ENCODE results near the gene TMOD1.

The TMOD1 gene

DNA sequence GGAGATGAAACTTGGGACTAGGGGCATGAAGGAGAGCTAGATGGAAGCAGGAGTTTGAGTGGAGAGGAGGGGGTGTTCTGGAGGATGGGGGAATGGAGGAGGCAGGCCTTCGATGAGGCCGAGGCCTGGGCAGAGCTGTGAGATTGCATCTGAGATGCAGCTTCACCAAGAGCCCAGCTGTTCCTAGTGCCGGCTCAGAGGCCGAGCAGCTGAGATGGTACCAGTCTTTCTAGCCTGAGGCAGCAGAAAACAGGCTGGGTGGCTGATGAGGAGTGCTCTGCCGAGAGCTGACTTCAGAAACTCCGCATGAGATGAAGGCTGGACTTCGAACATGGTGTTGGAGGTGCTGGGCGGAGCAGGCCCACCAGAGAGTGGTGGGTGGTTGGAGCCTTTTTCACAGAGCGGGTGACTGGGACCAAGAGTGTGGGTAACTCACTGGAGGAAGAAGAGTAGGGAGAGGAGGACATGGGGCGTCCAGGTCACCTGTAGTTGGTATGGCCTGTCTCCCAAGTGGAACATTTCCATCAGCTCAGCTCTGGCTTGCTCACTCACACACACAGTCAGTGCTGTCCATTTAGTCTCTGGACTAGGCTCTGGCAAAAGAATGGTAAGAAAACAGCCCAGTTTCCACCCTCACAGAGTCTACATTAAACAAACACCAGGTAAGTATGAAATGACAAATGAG, 54.7 kb downstream of the TMOD1 start:
- H3K4me3 ChIP-seq (ENCODE audit: insufficient read depth, low read depth, low read length): no peak overlapping the region
- 95 to 96% methylated on average over 10 of the region's 10 CpGs for WGBS, 2 experiments
- no peaks in the 10 kb centered on the region for H3K4me1 ChIP-seq (ENCODE audit: control insufficient read depth, insufficient read depth, low read length)

DNA sequence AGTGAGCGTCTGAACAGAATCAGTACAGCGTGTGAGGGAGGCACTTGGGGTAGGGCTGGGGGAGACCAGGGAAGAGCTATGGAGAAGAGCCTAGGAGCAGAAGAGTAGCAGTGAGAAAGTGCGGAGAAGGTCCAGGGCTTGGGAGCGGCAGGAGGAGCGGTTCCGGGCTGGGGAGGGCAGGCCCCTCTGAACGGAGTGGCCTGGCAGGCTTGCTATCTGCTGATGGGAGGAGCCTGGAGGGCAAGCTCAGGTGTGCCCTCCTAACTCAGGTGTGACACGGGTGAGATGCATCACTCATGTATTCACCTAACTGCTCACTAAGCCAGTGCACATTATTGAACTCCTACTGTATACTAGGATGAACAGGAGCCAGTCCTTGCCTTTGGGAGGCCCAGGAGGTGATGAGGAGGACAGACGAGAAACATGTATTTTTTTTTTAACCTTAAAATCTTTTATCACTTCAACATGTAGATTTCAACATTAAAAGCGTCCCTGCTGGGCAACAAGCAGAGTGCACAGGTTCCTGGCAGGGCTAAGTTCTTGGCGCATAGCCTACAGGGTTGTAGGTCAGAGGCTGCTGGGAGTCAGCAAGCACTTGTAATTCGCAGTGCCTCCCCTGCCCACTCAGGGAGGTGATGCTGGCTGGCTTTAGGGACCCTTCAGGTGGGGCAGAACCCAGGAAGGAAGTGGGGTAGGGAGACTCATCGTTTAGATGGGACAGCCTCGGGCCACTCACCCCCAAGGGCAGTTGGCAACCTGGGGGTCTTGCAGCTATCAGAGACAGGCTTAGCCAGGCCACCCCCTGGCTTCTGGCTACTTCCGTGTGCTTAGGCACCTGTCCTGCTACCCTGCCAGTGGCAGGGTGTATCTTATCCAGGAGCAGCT, 55.5 kb downstream of the TMOD1 start:
- Histone ChIP-seq H3K27me3 (ENCODE audit: control insufficient read depth, insufficient read depth, low read length, poor library complexity, severe bottlenecking) (no peaks in the 10 kb centered on the region), H3K4me3 (ENCODE audit: insufficient read depth, low read depth, low read length) (no peak overlapping the region), H3K36me3 (ENCODE audit: control insufficient read depth, insufficient read depth, low read length) (no peaks in the 10 kb centered on the region), H3K9me3 (ENCODE audit: control insufficient read depth, low read length) (no peaks in the 10 kb centered on the region), H3K27ac (ENCODE audit: insufficient read depth, low read depth, low read length, poor library complexity, severe bottlenecking) (no peak overlapping the region), H3K4me1 (ENCODE audit: control insufficient read depth, insufficient read depth, low read length) (no peaks in the 10 kb centered on the region)
- WGBS, 2 experiments: 92 to 93% methylated on average over 15 of the region's 15 CpGs

More for the DNA sequence above, 54.7 kb downstream of the TMOD1 start:
- Histone ChIP-seq H3K27me3 (ENCODE audit: control insufficient read depth, insufficient read depth, low read length, poor library complexity, severe bottlenecking) (no peaks in the 10 kb centered on the region), H3K36me3 (ENCODE audit: control insufficient read depth, insufficient read depth, low read length) (no peaks in the 10 kb centered on the region), H3K27ac (ENCODE audit: insufficient read depth, low read depth, low read length, poor library complexity, severe bottlenecking) (no peak overlapping the region), H3K9me3 (ENCODE audit: control insufficient read depth, low read length) (no peaks in the 10 kb centered on the region)

DNA sequence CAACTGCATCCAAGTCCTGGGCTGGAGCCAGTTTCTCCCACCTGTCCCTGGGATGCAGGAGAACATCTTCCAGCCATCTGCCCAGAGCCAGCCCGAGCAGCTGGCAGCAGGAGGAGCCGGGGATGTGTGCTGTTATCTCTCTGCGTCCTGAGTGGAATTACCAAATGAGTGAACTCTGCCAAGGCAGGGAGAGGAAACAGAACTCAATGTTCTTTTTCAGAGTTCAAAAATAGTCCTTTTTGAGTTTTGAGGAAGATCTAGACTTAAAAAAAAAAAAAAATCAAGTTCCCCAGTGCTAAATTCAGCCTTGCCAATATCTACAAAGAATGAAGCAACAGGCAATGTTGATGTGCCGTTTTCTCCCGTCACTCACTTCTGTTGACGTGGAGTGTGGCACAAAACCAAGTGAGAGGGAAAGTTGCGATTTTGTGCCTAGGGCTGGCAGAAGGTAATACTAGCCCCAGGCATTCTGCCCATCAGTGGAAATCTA, 56.2 kb downstream of the TMOD1 start:
- WGBS, 2 experiments: 89% methylated on average over 7 of the region's 7 CpGs
- H3K27ac ChIP-seq (ENCODE audit: insufficient read depth, low read depth, low read length, poor library complexity, severe bottlenecking): no peak overlapping the region
- no peaks in the 10 kb centered on the region for H3K36me3 ChIP-seq (ENCODE audit: control insufficient read depth, insufficient read depth, low read length)
- H3K4me1 ChIP-seq (ENCODE audit: control insufficient read depth, insufficient read depth, low read length): no peaks in the 10 kb centered on the region
- H3K9me3 ChIP-seq (ENCODE audit: control insufficient read depth, low read length): no peaks in the 10 kb centered on the region
- H3K27me3 ChIP-seq (ENCODE audit: control insufficient read depth, insufficient read depth, low read length, poor library complexity, severe bottlenecking): no peaks in the 10 kb centered on the region
- no peak overlapping the region for H3K4me3 ChIP-seq (ENCODE audit: insufficient read depth, low read depth, low read length)

DNA sequence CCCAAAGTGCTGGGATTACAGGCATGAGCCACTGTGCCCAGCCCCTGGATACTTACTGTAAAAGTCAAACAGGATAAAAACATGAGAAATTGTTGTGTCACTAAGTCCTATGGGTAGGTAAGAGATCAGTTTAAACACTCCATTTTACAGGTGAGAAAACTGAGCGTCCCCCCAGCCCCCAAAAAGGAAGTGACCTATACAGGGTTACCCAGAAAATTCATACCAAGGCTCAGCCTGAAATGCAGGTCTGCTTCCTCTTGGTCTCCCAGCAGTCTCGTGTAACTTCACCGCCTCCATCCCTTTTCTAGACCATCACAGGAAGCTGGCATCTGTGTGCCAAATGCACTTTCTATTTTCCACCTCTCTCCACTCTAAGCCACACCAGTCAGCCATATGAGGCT, 57.2 kb downstream of the TMOD1 start:
- no peak overlapping the region for H3K4me3 ChIP-seq (ENCODE audit: insufficient read depth, low read depth, low read length)
- WGBS, 2 experiments: 87 to 91% methylated on average over 3 of the region's 3 CpGs

DNA sequence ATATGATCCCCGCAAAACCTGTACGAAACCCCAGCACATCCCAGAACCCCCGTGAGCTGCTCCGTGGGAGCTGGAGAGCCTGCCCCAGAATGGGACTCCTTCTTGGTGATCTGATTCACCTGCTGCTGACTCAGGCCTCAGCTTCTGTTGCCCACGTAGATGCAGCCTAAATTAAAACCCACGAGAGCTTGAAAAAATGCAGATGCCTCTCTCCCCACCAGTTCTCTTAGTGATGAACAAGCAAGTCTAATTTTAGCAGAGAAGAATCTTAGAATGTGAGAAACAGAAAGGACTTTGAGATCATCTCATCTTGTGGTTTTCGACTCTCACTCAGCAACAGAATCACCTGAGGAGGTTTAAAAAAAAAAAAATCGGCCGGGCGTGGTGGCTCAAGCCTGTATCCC, 57.6 kb downstream of the TMOD1 start:
- H3K27me3 ChIP-seq (ENCODE audit: control insufficient read depth, insufficient read depth, low read length, poor library complexity, severe bottlenecking): no peaks in the 10 kb centered on the region
- no peak overlapping the region for H3K27ac ChIP-seq (ENCODE audit: insufficient read depth, low read depth, low read length, poor library complexity, severe bottlenecking)
- 91 to 94% methylated on average over 10 of the region's 10 CpGs for WGBS, 2 experiments

More for the DNA sequence above, 57.2 kb downstream of the TMOD1 start:
- H3K36me3 ChIP-seq (ENCODE audit: control insufficient read depth, insufficient read depth, low read length): no peaks in the 10 kb centered on the region
- H3K27ac ChIP-seq (ENCODE audit: insufficient read depth, low read depth, low read length, poor library complexity, severe bottlenecking): no peak overlapping the region
- no peaks in the 10 kb centered on the region for H3K27me3 ChIP-seq (ENCODE audit: control insufficient read depth, insufficient read depth, low read length, poor library complexity, severe bottlenecking)
- H3K9me3 ChIP-seq (ENCODE audit: control insufficient read depth, low read length): no peaks in the 10 kb centered on the region
- H3K4me1 ChIP-seq (ENCODE audit: control insufficient read depth, insufficient read depth, low read length): no peaks in the 10 kb centered on the region

DNA sequence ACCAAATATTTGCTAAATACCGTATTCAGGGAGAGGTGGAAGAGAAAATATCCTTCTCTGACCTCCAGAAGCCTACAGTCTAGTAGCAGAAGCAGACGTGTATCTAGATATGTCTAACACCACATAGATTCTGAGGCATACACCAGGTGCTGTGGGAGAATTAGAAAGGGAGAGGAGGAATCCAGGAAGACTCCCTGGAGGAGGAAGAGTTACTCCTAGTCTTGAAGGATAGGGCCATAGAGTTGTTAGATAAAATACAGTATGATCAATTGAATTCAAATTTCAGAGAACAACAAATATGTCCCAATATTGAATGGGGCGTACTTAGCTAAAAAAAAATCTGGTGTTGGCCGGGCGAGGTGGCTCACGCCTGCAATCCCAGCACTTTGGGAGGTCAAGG, 58.7 kb downstream of the TMOD1 start:
- H3K4me1 ChIP-seq (ENCODE audit: control insufficient read depth, insufficient read depth, low read length): peaks cover 10% of the 10 kb centered on the region
- no peak overlapping the region for H3K27ac ChIP-seq (ENCODE audit: insufficient read depth, low read depth, low read length, poor library complexity, severe bottlenecking)
- no peaks in the 10 kb centered on the region for H3K36me3 ChIP-seq (ENCODE audit: control insufficient read depth, insufficient read depth, low read length)
- no peaks in the 10 kb centered on the region for H3K9me3 ChIP-seq (ENCODE audit: control insufficient read depth, low read length)
- WGBS, 2 experiments: 92 to 94% methylated on average over 6 of the region's 6 CpGs
- no peaks in the 10 kb centered on the region for H3K27me3 ChIP-seq (ENCODE audit: control insufficient read depth, insufficient read depth, low read length, poor library complexity, severe bottlenecking)
- H3K4me3 ChIP-seq (ENCODE audit: insufficient read depth, low read depth, low read length): no peak overlapping the region

More for the DNA sequence above, 57.6 kb downstream of the TMOD1 start:
- Histone ChIP-seq H3K4me1 (ENCODE audit: control insufficient read depth, insufficient read depth, low read length) (no peaks in the 10 kb centered on the region), H3K4me3 (ENCODE audit: insufficient read depth, low read depth, low read length) (no peak overlapping the region), H3K9me3 (ENCODE audit: control insufficient read depth, low read length) (no peaks in the 10 kb centered on the region), H3K36me3 (ENCODE audit: control insufficient read depth, insufficient read depth, low read length) (no peaks in the 10 kb centered on the region)

DNA sequence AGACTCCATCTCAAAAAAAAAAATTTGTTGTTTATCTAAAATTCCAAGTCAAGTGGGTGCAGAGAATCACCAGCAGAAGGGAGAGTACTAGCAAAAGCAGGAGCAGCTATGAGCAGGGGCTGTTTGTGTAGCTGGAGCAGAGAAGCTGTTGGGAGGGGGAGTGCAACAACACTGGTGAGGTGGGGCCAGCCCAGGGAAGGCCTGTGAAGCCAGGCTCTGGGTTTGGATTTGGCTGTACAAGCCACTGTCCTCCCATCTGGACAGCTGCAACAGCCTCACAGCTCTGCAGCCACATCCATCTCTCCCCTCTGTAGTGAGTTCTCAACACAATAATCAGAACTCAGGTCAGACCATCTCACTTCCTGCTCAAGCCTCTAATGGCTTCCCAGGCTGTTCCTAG, 59.4 kb downstream of the TMOD1 start:
- Histone ChIP-seq H3K36me3 (ENCODE audit: control insufficient read depth, insufficient read depth, low read length) (no peaks in the 10 kb centered on the region), H3K27ac (ENCODE audit: insufficient read depth, low read depth, low read length, poor library complexity, severe bottlenecking) (no peak overlapping the region), H3K4me3 (ENCODE audit: insufficient read depth, low read depth, low read length) (no peak overlapping the region), H3K9me3 (ENCODE audit: control insufficient read depth, low read length) (no peaks in the 10 kb centered on the region), H3K27me3 (ENCODE audit: control insufficient read depth, insufficient read depth, low read length, poor library complexity, severe bottlenecking) (no peaks in the 10 kb centered on the region), H3K4me1 (ENCODE audit: control insufficient read depth, insufficient read depth, low read length) (peaks cover 12% of the 10 kb centered on the region)

DNA sequence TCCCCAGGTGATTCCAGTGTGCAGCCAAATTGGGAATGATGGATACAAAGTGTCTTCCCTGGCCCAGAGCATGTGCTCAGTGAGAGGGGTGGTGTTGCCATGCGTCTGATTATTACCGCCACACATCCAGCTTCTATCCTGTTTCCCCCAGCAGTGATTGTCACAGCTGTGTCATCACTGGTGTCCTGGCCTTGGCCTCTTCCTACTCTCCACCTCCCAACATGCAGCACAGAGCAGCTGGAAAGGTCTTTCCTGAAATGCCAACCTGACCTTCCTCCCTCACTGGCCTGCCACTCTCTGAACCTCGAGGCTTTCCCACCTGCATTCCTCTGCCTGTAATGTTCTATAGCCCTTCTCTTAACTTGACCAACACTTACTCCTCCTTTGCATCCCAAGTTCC, 60.0 kb downstream of the TMOD1 start:
- Histone ChIP-seq H3K4me1 (ENCODE audit: control insufficient read depth, insufficient read depth, low read length) (peaks cover 12% of the 10 kb centered on the region), H3K27ac (ENCODE audit: insufficient read depth, low read depth, low read length, poor library complexity, severe bottlenecking) (no peak overlapping the region), H3K36me3 (ENCODE audit: control insufficient read depth, insufficient read depth, low read length) (no peaks in the 10 kb centered on the region), H3K27me3 (ENCODE audit: control insufficient read depth, insufficient read depth, low read length, poor library complexity, severe bottlenecking) (no peaks in the 10 kb centered on the region), H3K4me3 (ENCODE audit: insufficient read depth, low read depth, low read length) (no peak overlapping the region), H3K9me3 (ENCODE audit: control insufficient read depth, low read length) (no peaks in the 10 kb centered on the region)
- WGBS, 2 experiments: 91 to 94% methylated on average over 3 of the region's 3 CpGs

DNA sequence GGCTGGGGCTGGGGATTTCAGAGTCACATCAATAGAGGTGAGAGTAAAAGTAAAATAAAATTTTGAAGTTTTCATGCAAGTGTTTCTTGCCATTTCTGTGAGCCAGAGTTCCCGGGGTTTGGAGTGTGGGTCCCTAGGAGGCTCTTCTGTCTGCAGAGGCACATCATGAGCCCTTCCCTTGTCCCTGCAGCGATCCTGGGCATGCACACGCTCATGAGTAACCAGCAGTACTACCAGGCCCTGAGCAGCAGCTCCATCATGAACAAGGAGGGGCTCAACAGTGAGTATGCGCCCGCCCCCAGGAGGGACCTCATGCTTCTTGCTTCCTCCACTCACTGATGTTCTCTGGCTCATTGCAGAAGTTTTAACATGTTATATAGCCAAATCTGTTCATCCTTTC, 61.1 kb downstream of the TMOD1 start:
- H3K36me3 ChIP-seq (ENCODE audit: control insufficient read depth, insufficient read depth, low read length): no peaks in the 10 kb centered on the region
- WGBS, 2 experiments: 89 to 92% methylated on average over 5 of the region's 5 CpGs
- no peaks in the 10 kb centered on the region for H3K27me3 ChIP-seq (ENCODE audit: control insufficient read depth, insufficient read depth, low read length, poor library complexity, severe bottlenecking)
- no peaks in the 10 kb centered on the region for H3K9me3 ChIP-seq (ENCODE audit: control insufficient read depth, low read length)
- peaks cover 12% of the 10 kb centered on the region for H3K4me1 ChIP-seq (ENCODE audit: control insufficient read depth, insufficient read depth, low read length)
- no peak overlapping the region for H3K27ac ChIP-seq (ENCODE audit: insufficient read depth, low read depth, low read length, poor library complexity, severe bottlenecking)
- H3K4me3 ChIP-seq (ENCODE audit: insufficient read depth, low read depth, low read length): no peak overlapping the region

DNA sequence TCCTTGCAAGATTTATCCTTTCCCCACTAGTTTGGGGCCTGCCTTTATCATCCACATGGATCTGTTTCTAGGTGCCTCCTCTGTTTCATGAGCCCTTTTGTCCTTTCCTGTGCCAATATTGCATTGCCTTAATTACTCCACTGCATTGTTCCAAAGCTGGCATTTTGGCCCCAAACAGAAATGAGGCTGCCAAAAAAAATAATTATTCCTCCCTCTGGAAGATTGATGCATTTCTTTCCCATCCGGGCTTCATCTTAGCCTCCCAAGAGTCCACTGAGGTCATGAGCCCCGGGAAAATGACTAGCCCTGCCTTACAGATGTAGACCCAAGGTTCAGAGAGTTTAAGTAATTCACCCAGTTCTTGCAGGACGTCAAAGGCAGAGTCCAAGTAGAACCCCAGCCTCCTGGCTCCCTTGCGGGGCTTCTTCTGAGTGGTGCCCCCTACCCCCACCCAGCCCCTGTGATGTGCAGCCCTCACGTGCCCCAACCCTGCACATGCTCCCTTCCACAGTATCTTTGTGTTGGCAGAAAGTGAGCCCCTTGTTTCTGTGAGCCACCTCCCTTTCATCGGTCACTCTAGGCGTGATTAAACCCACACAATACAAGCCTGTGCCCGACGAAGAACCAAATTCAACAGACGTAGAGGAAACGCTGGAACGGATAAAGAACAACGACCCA, 62.1 kb downstream of the TMOD1 start:
- Histone ChIP-seq H3K27me3 (ENCODE audit: control insufficient read depth, insufficient read depth, low read length, poor library complexity, severe bottlenecking) (no peaks in the 10 kb centered on the region), H3K9me3 (ENCODE audit: control insufficient read depth, low read length) (no peaks in the 10 kb centered on the region), H3K4me3 (ENCODE audit: insufficient read depth, low read depth, low read length) (no peak overlapping the region), H3K4me1 (ENCODE audit: control insufficient read depth, insufficient read depth, low read length) (peaks cover 12% of the 10 kb centered on the region), H3K27ac (ENCODE audit: insufficient read depth, low read depth, low read length, poor library complexity, severe bottlenecking) (no peak overlapping the region), H3K36me3 (ENCODE audit: control insufficient read depth, insufficient read depth, low read length) (no peaks in the 10 kb centered on the region)
- 90% methylated on average over 13 of the region's 13 CpGs for WGBS, 2 experiments
